Muscle of leg (tissue), 11 donors: ENCODE data around the gene SMTNL2. TPM values are rescaled to one million over a fixed set of nuclear protein-coding genes. Genes with fewer than 3 reads are reported as not detected.
A peak's percentile ranks its signal among the peaks of the same experiment; 100 is the strongest.
"Not testable (repeated sequence)": the region's sequence is repeated elsewhere in the genome, so short reads cannot be mapped to it uniquely, and the experiment has no call there.

Experiments used
- DNase-seq: peaks from one replicate; pipeline ENCODE4 v3.0.0; 2013
- H3K27ac ChIP-seq: one replicate; pipeline ENCODE4 v1.5.1; 2013; ENCODE audit warnings: mild to moderate bottlenecking, low read length, control low read depth
- H3K27me3 ChIP-seq: one replicate; pipeline ENCODE4 v1.6.1; 2013; ENCODE audit warnings: low read length; ENCODE audit not compliant: control insufficient read depth, insufficient read depth
- H3K36me3 ChIP-seq: one replicate; pipeline ENCODE4 v1.6.1; 2013; ENCODE audit warnings: low read length; ENCODE audit not compliant: control insufficient read depth, insufficient read depth
- H3K4me1 ChIP-seq: one replicate; pipeline ENCODE4 v1.6.1; 2013; ENCODE audit warnings: low read length; ENCODE audit not compliant: control insufficient read depth, insufficient read depth
- H3K4me3 ChIP-seq: one replicate; pipeline ENCODE4 v1.5.1; 2013; ENCODE audit warnings: low read length, control low read depth
- H3K9me3 ChIP-seq: replicated peaks from 2 replicates; pipeline ENCODE4 v1.6.1; 2013; ENCODE audit warnings: low read depth, low read length; ENCODE audit not compliant: control insufficient read depth
- WGBS: methylation state at CpG from one replicate; pipeline ENCODE4 v1.1.5; 2013; ENCODE audit warnings: missing lambda C conversion rate; ENCODE audit not compliant: insufficient coverage; 5-methylcytosine and 5-hydroxymethylcytosine counted together
- polyA plus RNA-seq, 8 donors: library from polyadenylated mRNA; unstranded; fragments of 120-200 nt; gene quantifications; one replicate each; pipeline versions ENCODE4 v1.2.1 to v1.2.3, GENCODE V29; 2013; ENCODE audit warnings: inconsistent platforms in 1 of 8, low replicate concordance in 1 of 8; ENCODE audit not compliant: insufficient read length in 8 of 8, insufficient read depth in 1 of 8
- total RNA-seq: library from RNA; stranded (reverse); fragments of 120-200 nt; gene quantifications from one replicate; pipeline ENCODE4 v1.2.4, GENCODE V29; 2013

Gene SMTNL2
- total and polyA plus RNA-seq, 9 donors, result 67.9 to 157 (median 111) TPM

DNA sequence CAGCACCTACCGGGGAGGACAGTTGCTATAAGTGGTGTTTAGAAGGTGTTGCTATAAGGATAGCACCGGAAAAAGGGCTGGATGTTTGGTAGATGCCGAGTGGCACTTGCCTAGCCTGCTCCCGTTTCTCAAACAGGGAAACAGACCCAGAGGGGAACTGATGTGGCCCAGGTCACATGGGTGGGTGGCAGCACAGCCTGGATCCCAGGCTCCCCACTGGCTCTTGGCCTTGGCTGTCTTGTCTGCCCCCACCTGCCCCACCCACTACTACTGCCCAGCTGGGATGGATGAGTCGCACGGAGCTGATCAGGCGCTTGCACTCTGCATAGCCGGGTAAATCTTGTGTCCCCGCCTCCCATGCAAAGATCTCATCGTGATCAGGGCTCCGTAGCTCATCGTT is 7.2 kb downstream of the SMTNL2 start:
- Histone ChIP-seq H3K4me1 (peaks cover 58% of the 10 kb centered on the region), H3K36me3 (peaks cover 3% of the 10 kb centered on the region)
- WGBS, result 53% methylated on average over 11 of the region's 12 CpGs

GRCh38 chr17:4592240-4593005 is 8.1 kb downstream of the SMTNL2 start:
- DNase-seq, result no peak
- peaks cover 50% of the 10 kb centered on the region for H3K4me1 ChIP-seq
- H3K4me3 ChIP-seq, result no peak overlapping the region
- H3K36me3 ChIP-seq, result peaks cover 11% of the 10 kb centered on the region
- H3K27ac ChIP-seq, result peak overlapping the region; percentile 29
- H3K9me3 ChIP-seq, result no peaks in the 10 kb centered on the region
- peaks cover 5% of the 10 kb centered on the region for H3K27me3 ChIP-seq
- 84% methylated on average over 9 of the region's 11 CpGs for WGBS

More for the DNA sequence above, 7.2 kb downstream of the SMTNL2 start:
- H3K9me3 ChIP-seq, result no peaks in the 10 kb centered on the region
- no peak for DNase-seq
- no peak overlapping the region for H3K27ac ChIP-seq
- no peak overlapping the region for H3K4me3 ChIP-seq
- peaks cover 5% of the 10 kb centered on the region for H3K27me3 ChIP-seq

GRCh38 chr17:4593021-4593421 is 8.7 kb downstream of the SMTNL2 start:
- Histone ChIP-seq H3K36me3 (peaks cover 16% of the 10 kb centered on the region), H3K4me1 (peaks cover 50% of the 10 kb centered on the region), H3K4me3 (no peak overlapping the region), H3K27me3 (peaks cover 7% of the 10 kb centered on the region), H3K9me3 (no peaks in the 10 kb centered on the region), H3K27ac (peak overlapping the region; percentile 29)
- WGBS, result 72% methylated on average over 12 of the region's 14 CpGs
- DNase-seq, result no peak

- peaks cover 16% of the 10 kb centered on the region for H3K36me3 ChIP-seq
- peaks cover 9% of the 10 kb centered on the region for H3K27me3 ChIP-seq
- no peak overlapping the region for H3K4me3 ChIP-seq
- WGBS, result 80% methylated on average over 1 of the region's 7 CpGs
- no peak overlapping the region for H3K27ac ChIP-seq
- H3K4me1 ChIP-seq, result peaks cover 54% of the 10 kb centered on the region
- no peaks in the 10 kb centered on the region for H3K9me3 ChIP-seq
- DNase-seq, result no peak
Observed at GRCh38 chr17:4594406-4594805, 10.1 kb downstream of the SMTNL2 start.

DNA sequence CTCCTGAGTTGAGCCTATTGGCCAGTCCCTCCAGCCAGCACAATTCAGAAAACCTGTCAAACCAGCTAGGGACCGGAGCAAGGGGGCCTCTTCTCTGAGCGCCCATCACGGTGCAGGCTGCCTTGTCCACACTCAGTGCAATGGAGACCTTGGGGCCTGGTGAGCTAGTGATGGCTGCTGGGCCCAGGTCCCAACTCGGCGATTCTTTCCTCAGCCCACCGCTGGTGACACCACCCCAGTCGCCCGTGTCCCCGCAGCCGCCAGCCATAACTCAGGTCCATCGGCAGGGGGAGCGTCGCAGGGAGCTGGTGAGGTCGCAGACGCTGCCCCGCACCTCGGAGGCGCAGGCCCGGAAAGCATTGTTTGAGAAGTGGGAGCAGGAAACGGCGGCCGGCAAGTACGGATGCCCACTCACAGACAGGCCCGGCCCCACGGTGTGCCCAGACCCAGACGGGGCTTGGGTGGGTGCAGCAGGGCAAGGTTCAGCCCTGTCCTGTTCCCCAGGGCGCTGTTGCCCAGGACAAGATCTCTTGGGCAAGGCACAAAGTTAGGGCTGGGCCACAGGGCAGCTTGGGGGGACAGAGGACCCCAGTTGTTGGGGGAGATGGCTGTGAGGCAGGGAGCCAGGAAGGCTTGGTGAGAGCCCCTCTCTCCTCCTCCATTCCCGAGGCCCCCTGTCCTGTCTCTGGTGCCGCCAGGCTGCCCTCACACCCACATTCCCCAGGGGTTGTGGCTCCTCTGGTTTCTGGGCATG is 10.8 kb downstream of the SMTNL2 start:
- 31% methylated on average over 24 of the region's 29 CpGs for WGBS
- DNase-seq, result no peak
- Histone ChIP-seq H3K4me1 (peaks cover 61% of the 10 kb centered on the region), H3K4me3 (no peak overlapping the region), H3K9me3 (no peaks in the 10 kb centered on the region), H3K36me3 (peaks cover 16% of the 10 kb centered on the region), H3K27ac (no peak overlapping the region), H3K27me3 (peaks cover 9% of the 10 kb centered on the region)

DNA sequence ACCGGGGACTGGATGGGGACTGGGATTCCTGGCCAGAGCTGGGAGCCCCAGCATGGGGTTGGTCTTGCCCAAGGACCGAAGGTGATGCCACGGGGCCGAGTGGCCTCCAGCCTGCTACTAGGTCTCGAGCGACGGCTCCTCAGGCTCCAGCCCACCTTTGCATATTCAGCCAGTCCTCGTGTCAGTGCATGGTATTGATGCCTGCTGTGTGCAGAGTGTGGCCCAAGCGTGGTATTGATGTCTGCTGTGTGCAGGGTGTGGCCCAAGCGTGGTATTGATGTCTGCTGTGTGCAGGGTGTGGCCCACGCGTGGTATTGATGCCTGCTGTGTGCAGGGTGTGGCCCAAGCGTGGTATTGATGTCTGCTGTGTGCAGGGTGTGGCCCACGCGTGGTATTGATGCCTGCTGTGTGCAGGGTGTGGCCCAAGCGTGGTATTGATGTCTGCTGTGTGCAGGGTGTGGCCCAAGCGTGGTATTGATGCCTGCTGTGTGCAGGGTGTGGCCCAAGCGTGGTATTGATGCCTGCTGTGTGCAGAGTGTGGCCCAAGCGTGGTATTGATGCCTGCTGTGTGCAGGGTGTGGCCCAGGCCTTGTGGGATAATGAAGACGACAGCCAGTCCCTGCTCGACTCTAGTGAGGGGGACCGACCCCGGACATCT is 11.5 kb downstream of the SMTNL2 start:
- DNase-seq, H3K27ac ChIP-seq, H3K4me3 ChIP-seq, H3K27me3 ChIP-seq, H3K9me3 ChIP-seq: not testable (repeated sequence)
- peaks cover 16% of the 10 kb centered on the region for H3K36me3 ChIP-seq
- 98% methylated on average over 7 of the region's 23 CpGs for WGBS
- H3K4me1 ChIP-seq, result peaks cover 59% of the 10 kb centered on the region

DNA sequence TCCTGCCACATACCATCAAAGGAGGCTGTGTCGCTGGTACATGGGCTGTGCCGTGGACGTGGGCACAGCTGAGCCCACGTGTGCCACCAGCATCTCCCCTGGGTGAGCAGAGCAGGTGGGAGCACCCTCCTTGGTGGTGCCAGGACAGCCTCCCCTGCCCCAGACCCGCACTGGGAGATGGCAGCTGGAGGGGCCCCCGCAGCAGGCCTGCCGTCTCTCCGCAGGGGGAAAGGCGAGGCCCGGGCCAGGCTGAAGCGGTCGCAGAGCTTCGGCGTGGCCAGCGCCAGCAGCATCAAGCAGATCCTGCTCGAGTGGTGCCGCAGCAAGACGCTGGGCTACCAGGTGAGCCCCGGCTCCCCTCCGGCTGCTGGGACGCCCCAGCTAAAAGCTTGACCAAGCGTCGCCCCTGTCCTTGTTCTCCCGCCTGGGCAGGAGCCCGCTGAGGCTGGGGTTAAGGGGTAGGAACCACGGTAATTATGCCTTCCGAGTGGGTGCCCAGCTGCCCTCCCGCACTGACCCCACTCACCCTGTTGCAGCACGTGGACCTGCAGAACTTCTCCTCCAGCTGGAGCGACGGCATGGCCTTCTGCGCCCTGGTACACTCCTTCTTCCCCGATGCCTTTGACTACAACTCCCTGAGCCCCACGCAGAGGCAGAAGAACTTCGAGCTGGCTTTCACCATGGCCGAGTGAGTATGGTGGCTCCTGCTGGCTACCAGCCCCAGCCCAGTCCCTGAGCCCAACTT is 12.5 kb downstream of the SMTNL2 start:
- Histone ChIP-seq H3K4me3 (no peak overlapping the region), H3K4me1 (peaks cover 56% of the 10 kb centered on the region), H3K27me3 (peaks cover 5% of the 10 kb centered on the region), H3K9me3 (no peaks in the 10 kb centered on the region), H3K27ac (no peak overlapping the region), H3K36me3 (peaks cover 16% of the 10 kb centered on the region)
- 95% methylated on average over 33 of the region's 36 CpGs for WGBS
- no peak for DNase-seq

DNA sequence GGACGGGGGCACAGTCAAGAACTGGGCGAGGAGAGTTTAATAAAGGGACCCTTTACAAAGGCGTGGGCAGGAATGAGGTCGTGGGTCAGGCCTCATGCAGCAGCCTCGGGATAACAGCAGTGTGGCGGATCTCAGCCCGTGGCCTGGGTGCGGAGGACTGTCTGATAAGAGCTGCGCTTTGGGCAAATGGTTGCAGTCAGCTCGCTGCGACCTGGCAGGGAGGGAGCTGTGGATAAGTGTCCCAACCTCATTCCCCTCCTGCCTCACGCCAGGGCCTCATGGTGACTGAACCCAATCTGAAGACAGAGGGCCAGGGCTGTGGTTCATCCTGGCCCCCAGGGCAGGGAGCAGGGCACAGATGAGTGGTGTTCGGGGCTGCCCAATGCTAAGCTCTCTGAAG is 13.6 kb downstream of the SMTNL2 start:
- peaks cover 56% of the 10 kb centered on the region for H3K4me1 ChIP-seq
- DNase-seq, result no peak
- H3K27me3 ChIP-seq, result peaks cover 5% of the 10 kb centered on the region
- H3K9me3 ChIP-seq, result no peaks in the 10 kb centered on the region
- peaks cover 18% of the 10 kb centered on the region for H3K36me3 ChIP-seq
- H3K4me3 ChIP-seq, result no peak overlapping the region
- WGBS, result 81% methylated on average over 13 of the region's 13 CpGs
- peak overlapping the region; percentile 65 for H3K27ac ChIP-seq

- no peak overlapping the region for H3K4me3 ChIP-seq
- H3K4me1 ChIP-seq, result peaks cover 62% of the 10 kb centered on the region
- H3K36me3 ChIP-seq, result peaks cover 18% of the 10 kb centered on the region
- peak overlapping the region; percentile 94 for H3K27ac ChIP-seq
- peaks cover 5% of the 10 kb centered on the region for H3K27me3 ChIP-seq
- H3K9me3 ChIP-seq, result no peaks in the 10 kb centered on the region
- WGBS, result 32% methylated on average over 11 of the region's 20 CpGs
- DNase-seq, result peak; percentile 90
Observed at GRCh38 chr17:4598776-4599504, 14.6 kb downstream of the SMTNL2 start.
